Stimulated activated CD4-positive, alpha-beta T cell treated with anti-CD3 and anti-CD28 coated beads, Interleukin-12 subunit alpha, Interleukin-12 subunit beta, amount 100 ng/mL, for 4 hours (primary cell): ENCODE results near the gene DUSP3.
"Not testable (repeated sequence)": the region's sequence is repeated elsewhere in the genome, so short reads cannot be mapped to it uniquely, and the experiment has no call there.

ENCODE experiments used
- DNase-seq: peaks from one replicate; pipeline ENCODE4 v3.0.0-alpha.2; 2020

Gene DUSP3

DNA sequence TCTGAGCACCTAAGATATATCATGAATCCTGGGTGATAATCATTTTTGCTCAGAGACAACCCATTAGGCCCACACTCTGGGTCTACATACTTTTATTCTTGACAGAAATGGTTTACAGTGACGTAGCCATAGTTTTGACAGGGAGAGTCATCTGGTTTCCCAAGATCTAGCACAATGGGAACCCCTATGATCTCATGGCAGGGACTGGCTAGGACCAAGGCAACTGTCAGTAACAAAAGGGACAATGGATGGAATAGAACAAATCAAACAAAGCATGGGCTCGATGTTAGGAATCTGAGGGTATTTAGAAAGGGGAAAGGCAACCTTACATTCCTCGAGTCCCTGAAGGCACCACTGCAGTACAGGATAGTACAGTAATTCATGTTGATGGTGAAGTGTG, 22.0 kb upstream of the DUSP3 start:
- no peak for DNase-seq

DNA sequence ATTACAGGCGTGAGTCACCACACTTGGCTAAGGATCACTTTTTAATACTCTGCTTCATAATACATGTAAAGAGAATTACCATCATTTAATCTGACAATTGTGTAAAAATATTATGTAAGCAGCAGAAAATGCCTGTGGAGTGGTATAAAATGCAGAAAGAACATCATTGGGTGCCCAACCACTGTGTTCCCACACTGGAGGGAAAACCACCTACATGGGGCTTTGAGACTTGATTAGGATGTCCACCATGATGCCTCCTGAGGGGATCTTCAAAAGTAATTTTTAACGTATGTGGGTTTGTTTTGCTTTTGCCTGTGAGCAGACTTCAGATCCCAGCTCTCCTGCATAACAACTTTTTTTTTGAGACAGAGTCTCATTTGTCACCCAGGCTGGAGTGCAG, 20.3 kb upstream of the DUSP3 start:
- no peak for DNase-seq

DNA sequence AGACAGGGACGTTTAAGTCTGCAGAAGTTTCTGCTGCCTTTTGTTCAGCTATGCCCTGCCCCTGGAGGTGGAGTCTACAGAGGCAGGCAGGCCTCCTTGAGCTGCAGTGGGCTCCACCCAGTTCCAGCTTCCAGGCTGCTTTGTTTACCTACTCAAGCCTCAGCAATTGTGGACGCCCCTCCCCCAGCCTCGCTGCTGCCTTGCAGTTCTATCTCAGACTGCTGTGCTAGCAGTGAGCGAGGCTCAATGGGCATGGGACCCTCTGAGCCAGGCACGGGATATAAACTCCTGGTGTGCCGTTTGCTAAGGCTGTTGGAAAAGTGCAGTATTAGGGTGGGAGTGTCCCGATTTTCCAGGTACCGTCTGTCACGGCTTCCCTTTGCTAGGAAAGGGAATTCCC, 19.2 kb upstream of the DUSP3 start:
- not testable (repeated sequence) for DNase-seq

DNA sequence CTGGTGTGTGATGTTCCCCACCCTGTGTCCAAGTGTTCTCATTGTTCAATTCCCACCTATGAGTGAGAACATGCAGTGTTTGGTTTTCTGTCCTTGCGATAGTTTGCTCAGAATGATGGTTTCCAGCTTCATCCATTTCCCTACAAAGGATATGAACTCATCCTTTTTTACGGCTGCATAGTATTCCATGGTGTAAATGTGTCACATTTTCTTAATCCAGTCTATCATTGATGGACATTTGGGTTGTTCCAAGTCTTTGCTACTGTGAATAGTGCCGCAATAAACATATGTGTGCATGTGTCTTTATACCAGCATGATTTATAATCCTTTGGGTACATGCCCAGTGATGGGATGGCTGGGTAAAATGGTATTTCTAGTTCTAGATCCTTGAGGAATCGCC, 13.9 kb upstream of the DUSP3 start:
- DNase-seq = not testable (repeated sequence)

DNA sequence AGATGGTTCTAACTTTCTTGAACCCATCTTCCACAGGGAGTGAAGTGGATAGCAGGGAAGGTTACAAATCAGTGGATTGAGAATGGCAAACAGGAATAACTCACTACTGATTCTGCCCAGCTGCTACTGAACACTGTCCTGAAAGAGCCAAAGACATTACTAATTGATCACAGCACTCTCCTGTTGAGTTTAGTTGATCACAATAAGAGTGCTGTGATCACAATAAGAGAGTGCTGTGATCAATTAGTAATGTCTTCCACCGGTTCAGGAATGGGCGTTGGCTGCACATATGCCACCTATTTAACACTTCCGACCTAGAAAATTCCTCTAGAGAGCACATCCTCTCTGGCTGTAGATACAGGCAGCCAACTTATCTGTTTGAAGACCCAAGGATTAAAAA, 12.8 kb upstream of the DUSP3 start:
- no peak for DNase-seq

DNA sequence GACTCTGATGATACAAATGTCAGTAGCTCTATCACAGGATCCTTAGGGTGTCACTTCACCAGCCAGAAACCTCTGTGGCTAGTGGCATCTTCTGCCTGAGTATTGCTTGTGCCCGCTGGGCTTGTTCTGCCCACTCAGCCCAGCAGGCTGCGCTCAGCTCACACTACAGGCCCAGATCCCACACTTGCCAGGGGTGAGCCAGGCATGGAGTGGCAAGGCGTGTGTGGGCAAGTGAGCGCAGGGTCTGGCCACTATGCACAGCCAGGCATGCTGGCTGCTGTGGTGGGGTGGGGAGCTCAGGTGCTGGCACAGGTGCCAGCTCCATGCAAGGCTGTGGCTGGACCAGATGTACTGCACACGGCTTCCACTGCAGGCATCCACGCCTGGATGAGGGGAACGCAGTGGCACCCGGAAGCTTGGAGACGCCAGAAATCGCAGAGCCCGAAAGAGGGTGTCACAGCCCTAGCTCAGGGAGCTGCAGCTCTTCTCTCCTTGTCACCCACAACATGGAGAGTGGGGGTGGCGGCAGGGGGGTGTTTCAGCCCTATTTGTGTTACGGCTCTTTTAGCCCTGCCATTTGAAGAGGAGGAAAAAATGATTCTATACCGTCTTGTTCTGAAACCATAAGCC, 11.6 kb upstream of the DUSP3 start:
- no peak for DNase-seq

DNA sequence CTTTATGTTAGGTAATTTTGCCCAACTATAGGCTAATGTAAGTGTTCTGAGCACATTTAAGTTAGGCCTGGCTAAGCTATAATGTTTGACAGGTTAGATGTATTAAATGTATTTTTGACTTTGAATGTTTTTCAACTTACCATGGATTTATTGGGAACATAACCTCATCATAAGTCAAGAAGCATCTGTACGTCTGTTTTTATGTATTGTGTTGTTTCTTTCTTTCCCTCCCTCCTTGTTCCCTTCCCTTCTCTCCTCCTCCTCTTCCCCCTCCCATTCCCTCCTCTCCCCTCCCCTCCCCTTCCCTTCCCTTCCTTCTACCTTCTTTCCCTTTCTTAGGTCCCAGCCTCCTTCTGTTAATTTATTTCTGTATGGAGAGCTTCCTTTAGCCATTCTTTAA, 10.7 kb upstream of the DUSP3 start:
- no peak for DNase-seq

DNA sequence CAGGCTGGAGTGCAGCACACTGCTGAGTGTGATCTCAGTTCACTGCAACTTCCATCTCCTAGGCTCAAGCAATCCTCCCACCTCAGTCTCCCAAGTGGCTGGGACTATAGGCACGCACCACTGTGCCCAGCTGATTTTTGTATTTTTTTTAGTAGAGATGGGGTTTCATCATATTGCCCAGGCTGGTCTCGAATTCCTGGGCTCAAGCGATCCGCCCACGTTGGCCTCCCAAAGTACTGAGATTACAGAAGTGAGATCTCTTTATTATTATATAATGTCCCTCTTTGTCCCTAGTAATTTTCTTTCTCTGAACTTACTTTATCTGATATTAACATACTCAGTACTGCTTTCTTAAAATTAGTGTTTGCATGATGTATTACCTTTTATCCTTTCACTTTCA, 9.8 kb upstream of the DUSP3 start:
- DNase-seq = no peak

DNA sequence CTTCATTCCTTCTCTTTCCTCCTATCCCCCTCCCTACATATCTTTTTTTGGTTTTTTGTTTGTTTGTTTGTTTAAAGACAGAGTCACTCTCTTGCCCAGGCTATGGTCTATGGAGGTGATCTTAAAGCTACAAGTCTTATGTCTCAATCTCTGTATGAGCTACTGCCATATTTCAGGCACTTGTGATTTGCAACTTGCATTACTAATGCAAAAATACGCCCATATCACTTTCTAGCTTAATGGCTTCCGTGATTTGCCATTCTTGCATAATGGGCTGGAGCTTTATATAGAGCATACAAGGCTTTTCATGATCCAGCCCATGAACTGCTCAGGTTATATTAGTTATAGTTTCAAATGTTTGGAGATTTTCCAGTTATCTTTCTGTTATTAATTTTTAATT, 9.0 kb upstream of the DUSP3 start:
- DNase-seq = no peak

DNA sequence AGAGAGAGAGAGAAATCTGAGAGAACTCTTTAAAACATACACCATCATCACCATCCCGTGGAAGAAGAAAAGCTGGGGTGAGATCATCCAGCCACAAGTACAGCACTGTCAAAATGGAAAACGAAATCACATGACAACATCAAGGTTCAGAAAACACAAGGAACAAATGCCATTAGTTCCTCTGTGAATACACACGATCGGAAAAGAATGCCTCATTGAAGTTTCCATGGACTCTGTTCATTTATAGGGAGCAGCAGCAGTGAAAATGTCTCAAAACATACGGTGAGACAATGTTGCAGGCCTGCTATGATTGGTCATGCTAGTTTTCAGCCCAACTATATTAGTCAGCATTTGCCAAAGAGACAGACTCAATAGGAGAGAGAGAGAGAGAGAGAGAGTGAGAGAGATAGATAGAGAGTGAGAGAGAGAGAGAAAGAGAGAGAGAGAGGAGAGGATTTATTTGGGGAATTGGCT, 5.9 kb upstream of the DUSP3 start:
- DNase-seq = no peak

DNA sequence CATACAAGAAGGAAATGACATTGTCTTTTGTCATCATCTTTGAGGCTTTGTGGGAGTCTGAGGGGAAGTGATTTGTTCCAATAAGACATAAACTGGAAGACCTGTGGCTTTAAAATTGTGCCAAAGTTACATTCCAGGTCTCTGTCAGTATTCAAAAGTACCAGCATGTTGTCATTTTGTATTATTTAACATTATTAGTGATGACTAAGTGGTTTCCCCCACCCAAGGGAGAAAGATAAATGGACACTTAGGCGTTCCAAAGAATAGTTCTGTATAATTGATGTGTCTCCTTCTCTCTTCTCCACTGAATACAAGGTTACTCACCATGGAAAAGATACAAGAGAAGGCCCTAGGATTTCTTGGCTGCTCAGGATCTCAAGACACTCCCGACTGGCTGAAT, 5.3 kb upstream of the DUSP3 start:
- DNase-seq = no peak

DNA sequence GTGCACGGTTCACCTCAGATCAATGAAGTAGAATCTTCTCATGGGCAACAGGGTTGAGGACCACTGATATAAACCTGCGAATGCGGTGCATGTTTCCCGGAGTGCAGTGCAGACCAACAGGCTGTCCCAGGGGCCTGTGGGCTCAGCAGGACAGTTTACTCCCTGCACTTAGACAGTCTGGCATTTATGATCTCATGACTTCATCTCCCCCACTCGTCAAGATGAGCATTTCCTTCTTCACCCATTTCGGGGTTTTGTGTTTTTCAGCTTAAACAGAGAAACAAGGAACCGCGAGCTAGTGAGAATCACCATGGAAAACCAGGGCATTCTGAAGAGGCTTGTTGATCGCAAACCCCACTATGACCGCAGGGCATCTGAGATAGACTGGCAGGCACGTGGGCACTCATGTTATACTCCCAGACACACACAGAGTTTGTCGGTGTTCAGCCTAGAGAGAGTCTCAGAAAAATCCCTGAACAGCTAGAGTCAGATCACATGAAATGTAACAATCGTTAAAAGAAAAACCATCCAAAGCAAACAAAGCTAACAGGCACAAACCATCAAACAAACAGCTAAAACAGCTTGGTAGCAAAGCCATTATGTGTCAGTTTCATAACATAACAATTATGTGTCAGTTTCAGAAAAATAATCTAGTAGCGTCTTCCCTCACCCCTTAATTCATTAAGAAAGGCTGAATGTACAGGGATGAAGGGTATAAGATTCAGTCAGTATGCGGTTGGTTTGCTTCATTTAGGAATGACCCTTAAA, 4.3 kb upstream of the DUSP3 start:
- no peak for DNase-seq

DNA sequence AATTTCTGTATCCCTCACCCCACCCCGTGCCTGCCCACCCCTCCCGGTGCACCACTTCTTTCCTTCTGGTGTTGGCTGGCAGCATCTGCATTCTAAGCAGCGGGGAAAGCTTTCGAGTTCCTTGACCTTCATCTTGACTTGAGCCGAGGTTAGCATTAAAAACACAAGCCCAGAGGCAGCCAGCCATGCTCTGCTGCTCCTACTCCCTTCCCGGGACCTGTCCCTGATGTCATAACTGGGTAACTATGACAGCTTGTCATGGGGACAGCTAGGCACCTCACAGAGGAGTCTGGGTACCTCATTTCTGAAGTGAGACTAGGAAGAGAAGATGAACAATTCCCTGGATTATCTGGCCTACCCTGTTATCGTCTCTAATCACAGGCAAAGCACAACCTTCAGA, 1.4 kb upstream of the DUSP3 start, which contains the start of gene CFAP97D1:
CFAP97D1 (plus strand) TSS at position 301 of the 400 bp plus-strand sequence; CDS start at position 329, 28 bp downstream.
- no peak for DNase-seq

DNA sequence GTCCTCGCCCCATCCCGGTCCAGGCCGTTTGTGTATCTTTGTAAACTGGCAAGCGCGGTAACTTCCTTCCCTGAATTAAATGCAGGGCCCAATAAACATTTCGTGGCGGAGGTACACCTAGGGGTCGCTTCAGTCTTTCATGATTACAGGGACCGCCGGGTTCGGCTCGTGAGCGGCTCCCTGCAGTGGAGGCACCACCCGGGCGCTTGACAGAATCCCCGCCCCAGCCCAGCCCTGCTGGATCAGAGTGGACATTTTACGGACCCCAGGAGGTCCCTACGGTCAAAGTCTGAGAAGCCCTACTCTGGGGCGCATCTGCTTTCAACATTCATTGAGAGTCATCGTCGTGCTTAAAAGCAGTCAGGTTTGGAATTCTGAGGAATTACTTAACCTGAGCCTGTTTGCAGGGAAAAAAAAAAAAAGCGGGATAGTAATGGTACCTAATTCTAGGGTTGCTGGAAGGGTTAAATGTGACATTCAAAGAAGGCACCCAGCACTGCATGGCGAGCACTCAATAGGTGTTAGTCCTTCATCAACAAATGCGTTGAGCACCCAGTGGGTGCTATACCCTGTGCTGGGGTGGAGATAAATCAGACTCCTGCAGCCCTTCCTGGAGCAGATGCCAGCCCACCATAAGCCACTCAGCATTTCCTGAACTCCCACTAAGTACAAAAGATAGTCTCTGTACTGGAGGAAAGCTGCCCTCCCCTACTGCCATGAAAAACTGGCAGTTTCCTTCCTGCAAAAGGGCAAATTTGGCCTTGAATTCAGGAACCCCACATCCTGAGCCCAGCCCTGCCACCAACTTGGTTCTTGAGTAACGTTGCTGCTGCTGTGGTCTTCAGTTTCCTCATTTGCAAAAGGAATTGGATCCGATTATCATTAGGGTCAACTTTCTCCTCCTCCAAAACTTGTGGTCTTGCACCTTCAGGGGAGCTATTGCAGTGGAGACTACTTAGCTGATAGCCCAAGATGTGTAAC, 658 bp upstream of the DUSP3 start:
- DNase-seq = no peak

DNA sequence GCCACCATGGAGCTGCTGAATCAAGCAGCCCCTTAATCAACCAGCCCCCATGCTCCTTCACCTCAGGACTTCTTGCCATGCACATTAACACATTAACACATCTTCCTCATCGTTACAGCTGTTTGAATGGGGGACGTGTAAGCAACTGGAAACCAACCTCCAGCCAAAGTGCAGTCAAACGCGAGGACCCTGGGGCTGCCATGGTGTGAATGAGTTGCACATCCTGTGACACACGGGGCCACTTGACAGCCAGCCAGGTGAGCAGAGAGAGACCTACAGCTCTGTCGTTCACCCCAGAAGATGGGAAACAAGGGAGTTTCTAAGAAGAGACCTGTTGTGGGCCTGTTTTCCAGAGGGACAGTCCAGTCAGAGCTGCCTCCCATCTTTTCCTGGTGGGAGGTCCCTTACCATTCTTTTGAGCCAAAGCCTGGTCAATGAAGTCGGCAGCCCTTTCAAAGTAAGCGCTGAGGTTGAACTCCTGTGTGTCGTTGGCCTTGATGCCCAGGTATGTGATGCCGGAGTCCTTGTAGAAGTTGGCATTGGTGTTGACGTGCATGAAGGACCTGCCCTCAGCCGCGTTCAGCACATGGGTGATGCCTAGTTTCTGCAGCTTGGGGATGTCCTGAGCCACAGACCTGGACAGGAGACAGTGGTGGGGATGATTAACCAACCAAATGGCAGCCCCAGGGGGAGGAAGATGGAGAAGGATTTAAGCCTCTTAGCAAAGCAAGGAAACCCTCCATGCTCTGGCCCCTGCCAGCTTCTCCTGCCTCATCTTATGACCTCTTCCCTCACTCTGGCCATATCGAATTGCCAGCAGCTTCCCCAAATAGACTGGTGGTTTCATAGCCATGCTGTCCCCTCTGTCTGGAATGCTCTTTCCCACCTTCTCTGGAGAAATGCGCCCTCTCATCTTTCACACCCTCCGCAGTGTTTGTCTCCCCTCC, 4.2 kb downstream of the DUSP3 start:
- no peak for DNase-seq

DNA sequence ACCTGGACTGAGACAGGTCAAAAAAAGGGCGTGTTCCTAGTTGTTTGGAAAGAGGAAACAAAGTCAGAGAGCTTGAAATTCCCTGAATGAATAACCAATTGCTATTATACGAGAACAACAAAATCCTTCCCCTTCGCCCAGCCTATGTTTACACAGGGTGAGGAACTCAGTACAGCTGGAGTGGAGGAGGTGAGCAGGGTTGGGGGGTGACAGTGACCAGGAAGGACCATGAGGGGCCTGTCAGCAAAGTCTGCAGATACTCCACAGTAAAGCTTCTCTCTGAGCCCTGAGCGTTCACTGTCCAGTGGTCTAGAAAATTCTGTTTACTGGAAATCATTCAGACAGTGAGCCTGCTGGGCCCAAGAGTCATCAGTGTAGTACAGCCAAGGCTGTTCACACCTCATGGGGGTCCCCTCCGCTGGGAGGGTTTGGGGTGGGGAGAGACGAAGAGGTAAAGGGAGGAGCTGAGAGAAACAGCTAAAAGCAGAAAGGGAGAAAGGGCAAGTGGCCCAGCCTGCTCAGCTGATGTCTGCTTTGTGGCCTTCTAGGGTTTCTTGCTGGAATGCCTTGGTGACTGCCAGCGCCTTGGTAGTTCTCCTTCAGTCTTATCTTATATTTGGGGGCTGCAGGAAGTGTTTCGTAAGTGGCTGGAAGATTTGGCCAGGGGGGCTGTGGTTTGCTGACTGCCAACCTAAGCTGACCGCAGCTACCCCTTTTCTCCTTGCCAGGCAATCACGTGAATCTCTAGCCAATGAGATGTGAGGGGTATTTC, 5.7 kb downstream of the DUSP3 start:
- DNase-seq = no peak

DNA sequence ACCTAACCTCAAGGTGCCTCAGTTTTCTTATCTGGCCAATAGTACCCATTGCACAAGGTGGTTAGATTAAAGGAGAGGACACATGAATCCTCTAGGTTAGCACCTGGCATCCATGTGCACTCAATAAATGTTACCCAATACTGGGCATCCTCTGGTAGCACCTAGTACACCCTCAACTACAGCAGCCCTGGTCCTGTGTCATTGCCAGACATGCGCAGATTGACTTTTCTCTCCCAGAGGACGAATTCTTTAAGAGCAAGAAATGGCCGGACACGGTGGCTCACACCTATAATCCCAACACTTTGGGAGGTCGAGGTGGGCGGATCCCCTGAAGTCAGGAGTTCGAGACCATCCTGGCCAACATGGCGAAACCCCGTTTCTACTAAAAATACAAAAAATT, 7.3 kb downstream of the DUSP3 start:
- DNase-seq = no peak

DNA sequence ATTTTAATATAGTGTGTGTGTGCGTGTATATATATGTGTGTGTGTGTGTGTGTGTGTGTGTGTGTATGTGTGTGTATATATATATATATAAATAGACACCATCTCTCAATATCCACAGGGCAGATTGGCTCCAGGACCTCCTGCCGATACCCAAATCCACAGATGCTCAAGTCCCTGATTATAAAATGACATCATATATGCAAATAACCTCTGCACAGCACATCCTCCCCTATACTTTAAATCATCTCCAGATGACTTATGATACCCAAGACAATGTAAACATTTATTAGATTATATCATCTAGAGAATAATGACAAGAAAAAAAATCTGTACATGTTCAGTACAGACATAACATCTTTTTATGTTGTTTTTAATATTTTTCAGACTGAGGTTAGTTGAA, 7.8 kb downstream of the DUSP3 start:
- no peak for DNase-seq

DNA sequence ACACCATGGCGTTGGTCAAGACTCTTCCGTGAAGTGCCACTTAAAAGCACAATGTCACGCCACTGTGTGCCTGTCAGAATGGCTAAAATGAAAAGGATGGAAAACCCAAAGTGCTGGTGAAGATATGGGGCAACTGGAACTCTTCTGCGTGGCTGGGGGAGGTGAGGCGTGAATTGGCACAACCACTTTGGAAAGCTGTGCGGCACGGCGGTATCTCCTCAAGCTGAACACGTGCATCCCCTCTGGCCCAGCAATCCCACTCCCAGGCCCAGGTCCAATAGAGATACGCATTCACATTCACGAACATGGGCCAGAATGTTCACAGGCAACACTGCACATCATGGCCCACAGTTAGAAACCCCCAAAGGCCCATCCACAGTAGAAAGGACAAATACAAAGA, 8.9 kb downstream of the DUSP3 start:
- no peak for DNase-seq

DNA sequence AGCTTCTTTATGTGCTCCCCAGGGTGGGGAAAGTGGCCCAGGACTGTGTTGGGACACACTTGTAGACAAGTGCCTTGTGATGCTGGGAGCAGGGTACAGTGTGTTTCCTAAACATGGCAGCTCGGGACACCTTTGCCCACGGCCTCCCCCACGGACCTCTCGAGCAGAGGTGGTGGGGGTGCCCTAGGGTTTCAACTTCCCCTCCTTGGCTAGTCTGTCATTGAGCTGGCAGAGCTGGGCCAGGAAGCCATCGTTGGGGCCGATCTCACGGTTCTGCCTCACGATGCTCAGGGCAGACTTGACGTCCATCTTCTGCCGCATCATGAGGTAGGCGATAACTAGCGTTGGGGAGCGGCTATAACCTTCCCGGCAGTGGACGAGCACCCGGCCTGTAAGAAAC, 9.4 kb downstream of the DUSP3 start:
- DNase-seq = no peak

DNA sequence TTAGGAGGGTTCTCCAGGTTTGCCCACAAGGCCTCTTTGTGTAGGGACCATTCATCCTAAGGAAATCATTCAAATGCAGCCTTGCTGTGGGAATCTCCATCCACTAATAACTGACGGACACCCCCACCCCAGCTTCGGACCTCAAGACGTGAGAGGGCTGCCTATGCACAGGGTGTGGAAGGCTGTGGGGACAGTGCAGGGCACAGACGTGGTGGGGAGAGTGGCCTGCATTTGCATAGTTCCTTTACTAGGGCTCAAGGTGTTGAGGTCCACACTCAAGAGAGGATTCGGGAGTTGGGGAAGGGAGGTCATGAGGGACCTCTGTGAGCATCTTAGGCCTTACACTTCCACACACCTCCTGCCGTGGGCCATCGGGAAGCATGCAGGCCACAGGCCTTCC, 9.8 kb downstream of the DUSP3 start:
- DNase-seq = no peak
